Ammon's horn (tissue), 1 donor: ENCODE data around the gene CTNNA2.
"Not testable (repeated sequence)": the region's sequence is repeated elsewhere in the genome, so short reads cannot be mapped to it uniquely, and the experiment has no call there.

ENCODE experiments used
- DNase-seq: peaks from one replicate; pipeline ENCODE4 v3.0.0-alpha.2; 2016; ENCODE audit warnings: low spot score

CTNNA2 gene

DNA sequence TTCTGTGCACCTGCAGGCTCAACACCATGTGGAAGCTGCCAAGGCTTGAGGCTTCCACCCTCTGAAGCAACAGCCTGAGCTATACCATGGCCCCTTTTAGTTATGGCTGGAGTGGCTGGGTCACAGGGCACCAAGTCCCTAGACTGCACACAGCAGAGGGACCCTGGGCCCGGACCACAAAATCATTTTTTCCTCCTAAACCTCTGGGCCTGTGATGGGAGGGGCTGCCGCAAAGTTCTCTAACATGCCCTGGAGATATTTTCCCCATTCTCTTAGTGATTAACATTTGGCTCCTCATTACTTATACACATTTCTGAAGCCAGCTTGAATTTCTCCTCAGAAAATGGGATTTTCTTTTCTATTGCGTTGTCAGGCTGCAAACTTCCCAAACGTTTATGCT, 691.1 kb downstream of the CTNNA2 start:
- DNase-seq = not testable (repeated sequence)

- no peak for DNase-seq
Observed at GRCh38 chr2:80205498-80205897, 692.6 kb downstream of the CTNNA2 start.

DNA sequence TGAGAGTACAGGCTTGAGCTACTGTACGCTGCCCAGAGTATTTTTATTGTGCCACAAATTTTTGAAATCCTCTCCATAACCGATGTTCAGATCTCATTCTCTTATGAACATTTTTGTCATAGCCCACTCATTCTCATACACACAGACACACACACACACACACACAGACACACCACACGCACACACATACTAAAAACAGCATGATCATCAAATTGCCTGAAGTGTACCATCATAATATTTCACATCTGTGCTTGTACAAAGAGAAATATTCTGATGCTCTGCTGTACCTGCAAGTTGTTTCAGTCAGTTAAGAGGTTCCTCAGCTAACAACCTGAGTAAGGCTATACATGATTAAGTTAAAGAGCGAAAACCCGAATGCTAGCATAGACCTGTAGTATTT, 696.6 kb downstream of the CTNNA2 start:
- DNase-seq = no peak

DNA sequence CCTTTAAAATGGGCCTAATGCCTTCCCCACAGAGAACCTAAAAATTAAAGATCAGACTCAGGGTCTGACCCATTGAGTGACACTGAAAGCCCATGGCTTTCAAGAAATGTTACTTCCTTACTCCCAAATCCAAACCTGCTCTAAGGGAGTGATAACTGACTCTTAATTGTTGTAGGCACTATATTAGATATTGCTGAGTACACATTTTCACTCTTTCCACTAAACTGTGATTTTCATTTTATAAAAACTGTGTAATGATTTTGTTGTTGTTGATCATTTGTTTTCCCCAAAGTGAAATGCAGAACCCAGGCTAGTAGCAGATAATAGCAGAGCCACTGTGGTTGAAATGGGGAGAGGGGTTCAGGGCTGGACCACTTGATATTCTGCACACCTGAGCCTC, 704.6 kb downstream of the CTNNA2 start:
- DNase-seq = no peak

GRCh38 chr2:80222644-80223043, 709.8 kb downstream of the CTNNA2 start:
- no peak for DNase-seq

GRCh38 chr2:80231421-80231820, 718.6 kb downstream of the CTNNA2 start:
- DNase-seq = no peak

GRCh38 chr2:80233333-80233732, 720.5 kb downstream of the CTNNA2 start:
- no peak for DNase-seq

- DNase-seq = peak; percentile 22
Observed at GRCh38 chr2:80238692-80239469, 726.0 kb downstream of the CTNNA2 start.

DNA sequence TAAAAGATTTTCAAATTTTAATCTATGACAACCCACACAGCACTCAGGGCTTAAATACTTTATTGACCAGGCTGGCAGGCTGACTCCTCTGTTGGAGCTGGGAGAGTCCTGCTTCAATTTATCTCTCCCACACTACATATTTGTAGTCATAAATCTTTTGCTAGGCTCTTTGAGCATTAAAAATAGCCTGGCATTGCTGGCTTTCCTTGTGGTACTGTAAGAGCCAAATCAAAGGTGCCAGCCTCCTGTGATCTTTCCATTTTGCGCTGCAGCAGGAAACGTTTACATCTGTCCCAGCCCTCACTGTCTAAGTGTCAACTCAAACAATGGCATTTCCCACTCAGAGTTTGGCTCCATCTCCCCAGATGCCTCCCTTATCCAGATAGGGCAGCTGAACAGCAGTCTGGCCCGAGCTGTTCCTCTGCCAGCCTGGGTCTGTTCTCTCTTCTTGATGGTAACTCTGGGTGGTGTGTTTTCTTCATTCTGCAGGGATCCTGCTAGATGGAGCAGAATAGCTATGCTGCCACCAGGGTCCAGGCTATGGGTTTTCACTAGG, 729.6 kb downstream of the CTNNA2 start:
- DNase-seq = no peak

GRCh38 chr2:80244905-80245584, 732.2 kb downstream of the CTNNA2 start:
- no peak for DNase-seq

DNA sequence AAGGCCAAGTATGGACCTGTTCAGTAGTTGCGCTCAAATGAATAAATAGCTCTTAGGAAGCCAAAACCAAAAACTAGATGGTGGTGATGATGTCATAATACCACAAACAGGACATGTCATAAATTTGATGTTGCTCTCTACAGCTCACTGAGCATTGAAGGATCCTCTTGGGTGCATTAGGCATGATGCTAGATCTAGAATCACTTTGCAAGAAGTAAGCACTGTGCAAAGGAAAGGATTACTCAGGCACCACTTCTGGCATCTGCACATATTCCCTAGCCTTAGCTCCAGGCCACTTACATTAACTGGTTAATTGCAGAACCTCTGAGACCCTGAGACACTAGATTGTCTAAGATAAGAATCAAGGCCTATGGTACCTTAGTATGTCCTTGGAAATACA, 733.7 kb downstream of the CTNNA2 start:
- no peak for DNase-seq

GRCh38 chr2:80247339-80247738, 734.5 kb downstream of the CTNNA2 start:
- no peak for DNase-seq

GRCh38 chr2:80248146-80248545, 735.3 kb downstream of the CTNNA2 start:
- no peak for DNase-seq

DNA sequence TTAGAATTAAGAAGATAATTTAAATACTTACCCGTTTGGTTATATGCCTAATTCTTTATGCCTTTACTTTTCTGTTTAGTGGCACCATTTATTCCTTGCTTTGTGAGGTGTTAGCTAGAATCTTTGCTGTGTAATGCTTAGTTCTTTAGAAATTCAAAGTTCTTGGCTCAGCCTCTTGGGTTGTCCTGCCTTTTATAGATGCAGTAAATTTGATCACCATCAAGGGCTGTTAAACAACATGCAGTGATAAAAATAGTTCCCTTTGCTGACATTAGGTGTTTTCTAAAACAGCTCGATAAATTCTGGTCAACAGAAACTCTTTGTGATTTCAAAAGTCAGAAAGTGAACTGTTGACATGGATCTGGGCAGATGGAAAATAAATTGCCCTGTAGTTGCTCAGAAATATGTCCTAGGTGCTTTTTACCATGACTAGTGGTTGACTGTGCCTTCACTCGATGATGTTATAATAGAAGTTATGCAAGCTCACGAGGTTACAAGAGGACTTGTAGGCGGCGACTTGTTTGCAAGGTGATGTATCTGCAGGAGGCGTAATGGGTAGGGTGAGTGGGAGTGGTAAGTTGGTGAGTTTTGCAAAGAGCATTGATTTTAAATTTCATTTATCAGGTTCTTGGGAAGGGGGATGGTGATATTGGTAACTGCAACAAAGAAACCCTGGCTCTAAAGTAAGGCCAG, 739.6 kb downstream of the CTNNA2 start:
- DNase-seq = no peak

DNA sequence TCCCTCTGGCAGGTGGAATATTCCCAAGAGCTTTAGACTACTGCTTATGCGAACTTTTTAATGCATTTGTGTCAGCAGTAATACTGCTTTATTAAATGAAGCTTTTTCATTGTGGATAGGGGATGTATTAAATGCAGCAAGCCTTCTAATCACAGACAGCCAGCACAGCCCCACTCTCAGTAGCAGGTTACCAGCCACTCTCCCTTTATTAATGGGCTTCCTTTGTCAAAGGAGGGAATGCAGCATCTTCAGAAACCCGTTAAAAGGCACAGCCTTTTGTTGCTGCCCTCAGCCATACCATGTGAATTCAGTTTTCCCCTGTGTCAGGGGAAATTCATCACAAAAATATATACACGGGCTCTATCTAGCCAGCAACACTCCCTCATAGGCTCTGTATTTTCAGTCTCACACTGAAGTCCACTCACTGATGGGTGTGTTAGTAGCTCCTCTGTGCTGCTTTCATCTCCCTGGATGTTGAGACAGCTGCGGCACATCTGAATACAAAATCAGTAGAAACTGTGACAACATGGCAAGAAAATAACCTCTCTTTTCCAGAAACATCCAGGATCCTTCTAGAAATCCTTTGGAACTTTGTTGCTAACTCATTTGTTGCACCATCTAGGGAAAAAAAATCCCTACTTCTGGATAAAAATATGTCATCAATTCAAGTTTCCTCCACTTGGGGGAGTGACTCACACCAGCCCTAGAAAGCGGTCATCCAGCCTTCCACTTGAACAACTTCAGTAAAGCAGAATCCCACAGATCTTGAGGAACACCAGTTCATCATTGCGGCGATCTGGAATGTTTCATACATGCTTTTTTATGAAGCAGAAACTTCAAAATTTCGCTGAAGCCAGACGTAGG, 743.3 kb downstream of the CTNNA2 start:
- no peak for DNase-seq

- DNase-seq = no peak
Observed at GRCh38 chr2:80256782-80257167, 743.9 kb downstream of the CTNNA2 start.

DNA sequence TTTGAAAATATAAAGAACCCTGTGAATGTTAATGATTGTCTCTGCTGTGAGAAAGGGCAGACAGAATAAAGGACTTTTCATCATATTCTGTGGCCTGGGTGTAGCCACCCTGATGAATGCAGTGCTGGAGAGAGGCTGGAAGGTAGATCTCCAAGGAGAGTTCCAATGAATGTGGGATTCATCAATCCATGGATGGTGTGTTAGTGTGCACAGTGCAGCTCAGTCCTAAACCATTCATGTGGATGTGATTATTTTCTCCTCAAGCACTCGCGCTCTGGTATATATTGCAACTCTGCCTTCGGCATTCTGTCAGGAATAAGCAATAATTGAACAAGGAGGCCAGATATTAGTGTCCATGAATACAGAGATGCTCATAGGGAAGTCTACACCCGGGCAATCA, 744.6 kb downstream of the CTNNA2 start:
- no peak for DNase-seq

- DNase-seq = no peak
Observed at GRCh38 chr2:80258341-80258740, 745.5 kb downstream of the CTNNA2 start.

DNA sequence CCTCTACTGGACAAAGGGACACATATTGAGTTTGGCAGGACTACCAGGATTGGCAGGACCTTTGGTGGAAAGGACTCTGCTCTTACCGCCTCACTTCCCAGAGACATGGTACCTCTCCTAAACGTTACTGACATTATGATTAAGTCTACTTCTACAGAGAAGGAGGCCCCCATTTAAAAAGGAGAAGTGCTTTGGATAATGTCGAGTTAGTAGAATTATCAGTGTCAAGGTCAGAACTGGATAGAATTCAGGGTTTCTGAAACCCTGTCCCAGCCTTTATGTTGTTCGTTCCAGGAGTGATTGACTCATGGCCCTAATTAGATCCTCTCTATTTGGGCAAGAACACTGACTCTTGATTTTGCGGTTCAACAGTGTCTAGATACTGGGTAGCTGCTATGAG, 745.9 kb downstream of the CTNNA2 start:
- no peak for DNase-seq

DNA sequence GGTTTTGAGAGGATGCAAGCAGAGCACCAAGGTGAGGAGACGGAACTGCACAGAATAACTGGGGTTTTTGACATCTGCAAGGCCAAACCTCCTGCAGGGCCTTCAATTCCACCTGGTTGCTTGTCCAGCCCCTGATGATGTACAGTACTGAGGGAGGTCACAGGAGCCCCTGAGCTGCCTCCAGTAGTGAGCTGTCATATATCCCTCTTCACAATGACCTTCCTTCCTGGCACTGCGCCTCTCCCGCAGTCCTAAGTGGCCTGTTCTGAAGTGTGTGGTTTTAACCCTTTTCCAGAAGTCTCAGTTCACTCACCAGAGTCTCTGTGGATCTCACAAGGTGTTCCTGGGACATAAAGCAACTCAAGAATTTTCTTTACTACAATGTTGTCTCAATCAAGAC, 746.4 kb downstream of the CTNNA2 start:
- no peak for DNase-seq

DNA sequence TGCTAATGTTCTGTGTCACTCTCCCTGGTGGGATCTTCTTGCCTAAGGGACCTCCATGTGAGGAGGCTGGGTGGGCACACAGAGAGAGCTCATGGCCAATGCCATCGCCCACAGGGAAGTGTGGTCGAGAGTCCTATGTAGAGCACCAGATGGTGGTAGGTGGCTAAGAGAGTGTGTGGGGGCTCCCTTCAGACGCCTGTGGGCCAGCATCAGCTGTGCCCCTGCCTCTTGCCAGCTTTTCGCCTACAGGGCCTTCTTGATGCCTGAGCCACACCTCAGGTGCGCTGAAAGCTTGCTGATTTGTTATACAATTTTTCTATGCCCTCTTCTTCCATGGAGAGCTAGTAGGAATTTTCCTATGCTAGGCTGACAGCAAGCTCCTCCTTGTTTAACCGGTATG, 753.4 kb downstream of the CTNNA2 start:
- no peak for DNase-seq

- DNase-seq = no peak
Observed at GRCh38 chr2:80269806-80270205, 757.0 kb downstream of the CTNNA2 start.
